Natural killer cell (primary cell): ENCODE results near the gene MCTP1. TPM values are rescaled to one million over a fixed set of nuclear protein-coding genes. Genes with fewer than 3 reads are reported as not detected.

Experiments used
- ATAC-seq, 3 donors: fragments of 150-1000 bp in 2 of 3; fragments of 200-7000 bp in 1 of 3; cut with Tn5 transposase; 1 replicate in 1 of 3; 2 replicates in 2 of 3; pipeline ENCODE4 v1.10.0; 2021; ENCODE audit warnings: mild to moderate bottlenecking in 2 of 3, moderate library complexity in 2 of 3
- DNase-seq, 2 donors: peaks; one replicate each; pipeline versions ENCODE4 v3.0.0 to v3.0.0-alpha.2; 2013 to 2021; ENCODE audit warnings: mixed read lengths in 1 of 2
- H3K27ac ChIP-seq: one replicate; pipeline ENCODE4 v1.5.1; 2013; ENCODE audit warnings: mild to moderate bottlenecking, low read length
- H3K27me3 ChIP-seq: one replicate; pipeline ENCODE4 v1.6.1; 2013; ENCODE audit warnings: low read length; ENCODE audit not compliant: control insufficient read depth, insufficient read depth
- H3K36me3 ChIP-seq: one replicate; pipeline ENCODE4 v1.6.1; 2013; ENCODE audit warnings: low read length; ENCODE audit not compliant: control insufficient read depth, insufficient read depth
- H3K4me1 ChIP-seq: one replicate; pipeline ENCODE4 v1.6.1; 2013; ENCODE audit warnings: low read length; ENCODE audit not compliant: control insufficient read depth, insufficient read depth
- H3K4me3 ChIP-seq: one replicate; pipeline ENCODE4 v1.5.1; 2013; ENCODE audit warnings: low read length
- H3K9me3 ChIP-seq: one replicate; pipeline ENCODE4 v1.6.1; 2013; ENCODE audit warnings: low read length; ENCODE audit not compliant: control insufficient read depth, insufficient read depth
- H3K27ac Mint-ChIP-seq, 2 donors: one replicate each; pipeline ENCODE4 v1.8.0; 2022; ENCODE audit warnings: mild to moderate bottlenecking in 2 of 2, mixed read lengths in 2 of 2, moderate library complexity in 1 of 2
- H3K27me3 Mint-ChIP-seq, 2 donors: one replicate each; pipeline ENCODE4 v1.8.0; 2022; ENCODE audit warnings: low read depth in 2 of 2, mixed read lengths in 2 of 2
- H3K36me3 Mint-ChIP-seq: one replicate; pipeline ENCODE4 v1.8.0; 2022; ENCODE audit warnings: mixed read lengths
- H3K4me1 Mint-ChIP-seq, 2 donors: one replicate each; pipeline ENCODE4 v1.8.0; 2022; ENCODE audit warnings: mixed read lengths in 2 of 2
- H3K4me3 Mint-ChIP-seq: one replicate; pipeline ENCODE4 v1.8.0; 2022; ENCODE audit warnings: mild to moderate bottlenecking, moderate library complexity, mixed read lengths
- H3K9me3 Mint-ChIP-seq, 2 donors: one replicate each; pipeline ENCODE4 v1.8.0; 2022; ENCODE audit warnings: mixed read lengths in 2 of 2
- WGBS: methylation state at CpG from one replicate; pipeline ENCODE4 v1.1.7; 2013; ENCODE audit warnings: missing lambda C conversion rate; ENCODE audit not compliant: insufficient coverage; 5-methylcytosine and 5-hydroxymethylcytosine counted together
- intact Hi-C: fragments of 100-400 bp; cut with micrococcal nuclease; formaldehyde crosslinking; loops from one replicate; pipeline ENCODE4 v1.14.2; 2022
- total RNA-seq, 4 donors: library from RNA; stranded (reverse); fragments of 120-200 nt in 1 of 4; gene quantifications; one replicate each; pipeline versions ENCODE4 v1.2.3 to v1.2.4, GENCODE V29; 2013 to 2022
- TF ChIP-seq, protein P1 (sequence below): fragments of 200-600 bp; IDR thresholded peaks from one replicate; pipeline ENCODE4 v1.8.0; 2022; ENCODE audit warnings: antibody characterized with exemption

The MCTP1 gene
- total RNA-seq, 3 donors from 2014 or later (not counting 1 experiment from before 2014, with no cell fraction given), result 4.7 to 15.1 (median 9.8) TPM

DNA sequence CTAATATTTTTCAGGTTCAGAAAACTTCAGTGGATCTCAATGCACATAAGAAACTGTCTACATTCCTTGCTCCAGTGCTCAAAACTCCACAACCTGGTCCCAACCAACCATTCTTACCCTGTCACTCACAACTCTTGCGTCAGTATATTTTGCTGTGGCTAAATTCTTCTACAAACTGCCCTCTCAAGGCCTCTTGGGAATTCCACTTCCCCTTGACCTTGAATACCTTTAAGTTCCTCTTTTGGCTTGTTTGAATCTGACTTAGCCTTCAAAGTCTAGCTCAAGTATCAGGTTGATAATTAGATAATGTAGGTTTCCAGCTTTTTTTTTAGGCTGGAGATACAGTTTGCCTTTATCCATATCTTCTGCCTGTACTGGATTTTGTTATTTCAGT lies 538.2 kb downstream of the MCTP1 start:
- Histone ChIP-seq H3K9me3 (no peaks in the 10 kb centered on the region), H3K27ac (no peak overlapping the region), H3K4me1 (no peaks in the 10 kb centered on the region), H3K27me3 (no peaks in the 10 kb centered on the region), H3K4me3 (no peak overlapping the region), H3K36me3 (no peaks in the 10 kb centered on the region)
- intact Hi-C loops, result no loop called here
- ATAC-seq (no peak), DNase-seq (no peak)
- Mint-ChIP-seq H3K27me3 (no peaks in the 10 kb centered on the region), H3K36me3 (no peaks in the 10 kb centered on the region), H3K4me3 (no peak overlapping the region), H3K4me1 (no peaks in the 10 kb centered on the region), H3K27ac (no peak overlapping the region), H3K9me3 (no peaks in the 10 kb centered on the region)
- 41% methylated on average over 1 of the region's 1 CpG for WGBS
- TF ChIP-seq, protein P1, sequence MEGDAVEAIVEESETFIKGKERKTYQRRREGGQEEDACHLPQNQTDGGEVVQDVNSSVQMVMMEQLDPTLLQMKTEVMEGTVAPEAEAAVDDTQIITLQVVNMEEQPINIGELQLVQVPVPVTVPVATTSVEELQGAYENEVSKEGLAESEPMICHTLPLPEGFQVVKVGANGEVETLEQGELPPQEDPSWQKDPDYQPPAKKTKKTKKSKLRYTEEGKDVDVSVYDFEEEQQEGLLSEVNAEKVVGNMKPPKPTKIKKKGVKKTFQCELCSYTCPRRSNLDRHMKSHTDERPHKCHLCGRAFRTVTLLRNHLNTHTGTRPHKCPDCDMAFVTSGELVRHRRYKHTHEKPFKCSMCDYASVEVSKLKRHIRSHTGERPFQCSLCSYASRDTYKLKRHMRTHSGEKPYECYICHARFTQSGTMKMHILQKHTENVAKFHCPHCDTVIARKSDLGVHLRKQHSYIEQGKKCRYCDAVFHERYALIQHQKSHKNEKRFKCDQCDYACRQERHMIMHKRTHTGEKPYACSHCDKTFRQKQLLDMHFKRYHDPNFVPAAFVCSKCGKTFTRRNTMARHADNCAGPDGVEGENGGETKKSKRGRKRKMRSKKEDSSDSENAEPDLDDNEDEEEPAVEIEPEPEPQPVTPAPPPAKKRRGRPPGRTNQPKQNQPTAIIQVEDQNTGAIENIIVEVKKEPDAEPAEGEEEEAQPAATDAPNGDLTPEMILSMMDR, result no peak

DNA sequence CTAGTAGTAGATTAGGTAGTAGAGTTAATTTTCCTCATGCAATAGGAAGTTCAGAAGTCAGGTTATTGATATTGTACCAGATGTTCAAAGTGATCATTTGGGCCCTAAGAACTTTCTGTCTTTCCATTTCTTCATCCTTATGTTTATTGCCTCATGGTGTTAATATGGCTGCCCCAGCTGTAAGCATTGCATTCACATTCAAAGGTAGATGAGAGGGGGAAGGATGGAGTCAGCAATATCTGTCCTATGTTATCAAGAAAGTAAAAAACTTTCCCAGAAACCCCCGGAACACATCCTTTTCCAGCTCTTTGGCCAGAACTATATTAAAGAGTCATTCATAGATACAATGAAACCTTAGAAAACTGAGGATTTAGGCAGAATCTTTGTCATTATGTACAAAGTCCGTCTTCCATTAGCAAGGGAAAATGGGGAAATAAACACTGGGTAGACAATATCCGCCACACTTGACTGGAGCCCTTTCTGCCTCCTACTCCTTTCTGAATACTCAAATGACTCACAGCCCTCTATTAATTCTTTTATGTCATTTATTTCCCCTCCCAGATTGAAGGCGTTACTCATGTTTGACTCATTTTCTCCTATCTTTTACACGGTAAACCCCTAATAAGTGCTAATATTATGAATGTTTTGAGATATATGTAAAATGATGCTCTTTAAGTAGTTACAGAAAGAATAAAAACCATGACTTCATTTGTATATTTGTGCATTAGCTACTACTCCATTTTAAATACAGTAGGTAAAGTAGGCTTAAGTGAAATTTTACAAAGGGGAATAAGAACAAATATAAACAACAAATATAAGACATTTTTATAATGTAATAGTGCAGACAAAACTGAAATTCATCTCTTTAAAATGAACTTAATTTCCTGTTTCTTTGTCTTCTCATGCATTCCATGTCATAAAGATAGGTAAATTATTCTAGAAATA lies 538.8 kb downstream of the MCTP1 start:
- H3K27me3 ChIP-seq, result no peaks in the 10 kb centered on the region
- H3K27me3 Mint-ChIP-seq, result no peaks in the 10 kb centered on the region
- H3K27ac Mint-ChIP-seq, result no peak overlapping the region
- TF ChIP-seq, protein P1, result no peak
- no peak overlapping the region for H3K4me3 ChIP-seq
- no peaks in the 10 kb centered on the region for H3K36me3 ChIP-seq
- H3K27ac ChIP-seq, result no peak overlapping the region
- H3K36me3 Mint-ChIP-seq, result no peaks in the 10 kb centered on the region
- H3K4me1 Mint-ChIP-seq, result no peaks in the 10 kb centered on the region
- intact Hi-C loops, result no loop called here
- H3K4me3 Mint-ChIP-seq, result no peak overlapping the region
- WGBS, result 86% methylated on average over 3 of the region's 5 CpGs
- H3K4me1 ChIP-seq, result no peaks in the 10 kb centered on the region
- H3K9me3 ChIP-seq, result no peaks in the 10 kb centered on the region
- H3K9me3 Mint-ChIP-seq, result no peaks in the 10 kb centered on the region
- DNase-seq (no peak), ATAC-seq (no peak)

DNA sequence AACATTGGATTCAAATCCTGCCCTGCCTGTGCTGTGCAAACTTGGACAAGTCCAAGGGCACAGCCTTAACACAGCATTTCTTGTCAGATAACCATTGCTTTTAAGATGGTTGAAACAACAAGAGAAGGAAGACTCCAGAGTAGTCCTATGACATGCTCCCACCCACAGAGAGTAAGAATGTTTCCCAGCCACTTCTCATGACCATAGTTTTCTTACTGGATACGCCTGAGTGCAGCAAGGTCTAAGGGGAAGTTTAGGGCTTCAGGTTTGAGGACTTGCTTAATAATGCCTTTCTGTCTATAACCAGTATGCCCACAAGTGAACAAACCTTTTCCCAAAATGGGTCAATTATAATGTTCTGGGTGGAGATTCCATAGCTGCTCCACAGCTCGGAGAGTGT lies 540.0 kb downstream of the MCTP1 start:
- Mint-ChIP-seq H3K4me1 (no peaks in the 10 kb centered on the region), H3K27ac (no peak overlapping the region), H3K4me3 (no peak overlapping the region), H3K27me3 (no peaks in the 10 kb centered on the region), H3K36me3 (no peaks in the 10 kb centered on the region), H3K9me3 (no peaks in the 10 kb centered on the region)
- no peak overlapping the region for H3K4me3 ChIP-seq
- H3K27me3 ChIP-seq, result no peaks in the 10 kb centered on the region
- no peaks in the 10 kb centered on the region for H3K9me3 ChIP-seq
- no peak for ATAC-seq
- H3K4me1 ChIP-seq, result no peaks in the 10 kb centered on the region
- H3K27ac ChIP-seq, result no peak overlapping the region
- no peaks in the 10 kb centered on the region for H3K36me3 ChIP-seq
- intact Hi-C loops, result no loop called here
- no peak for DNase-seq
- TF ChIP-seq, protein P1, result no peak
- WGBS, result 54% methylated on average over 2 of the region's 2 CpGs
